Measurements from ENCODE around the gene ASPSCR1. TPM values are rescaled to one million over a fixed set of nuclear protein-coding genes. Genes with fewer than 3 reads are reported as not detected.

ASPSCR1 gene
- total and polyA plus RNA-seq, 10 donors: 20.2 to 58.8 (median 33.5) TPM

GRCh38 chr17:82063424-82064415 is 86.3 kb downstream of the ASPSCR1 start:
- 85 to 91% (median 88%) methylated on average over 11 to 20 of the region's 20 CpGs for WGBS, 5 donors
- Histone ChIP-seq H3K27ac (peak overlapping the region in 2 of 8 donors; percentile 88 to 92), H3K9me3 (no peaks in the 10 kb centered on the region), H3K36me3 (peaks cover 0 to 55% (median 46%) of the 10 kb centered on the region in 6 donors), H3K4me3 (peak overlapping the region in 2 of 8 donors; percentile 73 to 96), H3K4me1 (peaks cover 17 to 60% (median 39%) of the 10 kb centered on the region in 6 donors), H3K27me3 (replicated peaks in 1 of 7) (no peaks in the 10 kb centered on the region)
- DNase-seq: peak; percentile 46
- intact Hi-C loops (cut with DNase I; ENCODE audit: low total_unique reads): no loop called here
- TF ChIP-seq, protein P1, sequence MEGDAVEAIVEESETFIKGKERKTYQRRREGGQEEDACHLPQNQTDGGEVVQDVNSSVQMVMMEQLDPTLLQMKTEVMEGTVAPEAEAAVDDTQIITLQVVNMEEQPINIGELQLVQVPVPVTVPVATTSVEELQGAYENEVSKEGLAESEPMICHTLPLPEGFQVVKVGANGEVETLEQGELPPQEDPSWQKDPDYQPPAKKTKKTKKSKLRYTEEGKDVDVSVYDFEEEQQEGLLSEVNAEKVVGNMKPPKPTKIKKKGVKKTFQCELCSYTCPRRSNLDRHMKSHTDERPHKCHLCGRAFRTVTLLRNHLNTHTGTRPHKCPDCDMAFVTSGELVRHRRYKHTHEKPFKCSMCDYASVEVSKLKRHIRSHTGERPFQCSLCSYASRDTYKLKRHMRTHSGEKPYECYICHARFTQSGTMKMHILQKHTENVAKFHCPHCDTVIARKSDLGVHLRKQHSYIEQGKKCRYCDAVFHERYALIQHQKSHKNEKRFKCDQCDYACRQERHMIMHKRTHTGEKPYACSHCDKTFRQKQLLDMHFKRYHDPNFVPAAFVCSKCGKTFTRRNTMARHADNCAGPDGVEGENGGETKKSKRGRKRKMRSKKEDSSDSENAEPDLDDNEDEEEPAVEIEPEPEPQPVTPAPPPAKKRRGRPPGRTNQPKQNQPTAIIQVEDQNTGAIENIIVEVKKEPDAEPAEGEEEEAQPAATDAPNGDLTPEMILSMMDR (IDR thresholded peaks at IDR 0.05 in 8 of 11, conservative IDR thresholded peaks at IDR 0.05 in 3 of 11): no peak
- TF ChIP-seq POLR2AphosphoS5 (IDR thresholded peaks at IDR 0.05): no peak
- TF ChIP-seq POLR2A (IDR thresholded peaks at IDR 0.05): no peak

DNA sequence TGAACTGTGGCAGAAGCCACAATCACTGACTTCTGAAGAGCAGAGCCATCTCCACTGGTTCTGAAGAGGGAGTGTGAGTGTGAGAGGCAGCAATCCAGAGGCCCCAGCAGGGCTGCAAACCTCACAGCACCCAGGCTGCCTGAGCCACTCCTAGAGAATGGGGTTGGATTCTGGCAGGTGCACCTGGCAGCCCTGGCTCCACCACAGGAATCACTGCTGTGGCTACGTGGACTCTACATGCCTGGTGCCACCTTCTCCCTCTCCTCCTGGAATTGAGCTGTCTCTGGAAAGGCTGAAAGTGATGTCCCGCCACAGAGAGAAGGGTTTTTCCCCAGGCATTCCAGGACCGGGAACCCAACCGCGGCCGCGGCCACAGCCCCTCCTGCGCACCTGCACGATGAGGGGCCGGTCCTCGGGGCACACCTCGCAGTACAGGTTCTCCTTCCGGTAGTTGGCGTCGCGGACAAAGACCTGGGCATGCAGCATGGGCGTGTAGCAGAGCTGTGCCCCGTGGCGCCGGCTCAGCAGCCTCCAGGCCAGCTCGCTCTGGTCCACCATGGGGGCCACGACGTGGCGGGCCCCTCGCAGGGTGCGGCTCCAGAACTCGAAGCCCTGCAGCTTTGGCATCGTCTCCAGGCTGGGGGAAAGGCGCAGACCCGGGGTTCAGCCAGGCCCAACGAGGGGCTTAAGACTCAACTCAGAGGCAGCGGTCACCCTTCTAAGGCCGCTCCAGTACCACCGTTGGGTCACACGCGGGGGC is 87.2 kb downstream of the ASPSCR1 start:
- Histone ChIP-seq H3K9me3 (no peaks in the 10 kb centered on the region), H3K27ac (peak overlapping the region in 7 of 8 donors; percentile 88 to 94 (median 91)), H3K36me3 (peaks cover 0 to 46% (median 38%) of the 10 kb centered on the region in 6 donors), H3K27me3 (replicated peaks in 1 of 7) (no peaks in the 10 kb centered on the region), H3K4me3 (peak overlapping the region; percentile 73 to 96 (median 91)), H3K4me1 (peaks cover 17 to 51% (median 35%) of the 10 kb centered on the region in 6 donors)
- intact Hi-C loops (cut with DNase I; ENCODE audit: low total_unique reads): no loop called here
- 41 to 57% (median 51%) methylated on average over 17 to 36 of the region's 36 CpGs for WGBS, 5 donors
- DNase-seq: no peak
- no peak for TF ChIP-seq POLR2AphosphoS5 (IDR thresholded peaks at IDR 0.05)
- TF ChIP-seq POLR2A (IDR thresholded peaks at IDR 0.05): no peak
- TF ChIP-seq, protein P1 (IDR thresholded peaks at IDR 0.05 in 8 of 11, conservative IDR thresholded peaks at IDR 0.05 in 3 of 11): no peak

GRCh38 chr17:82065193-82065637 is 87.8 kb downstream of the ASPSCR1 start:
- DNase-seq: peak; percentile 86
- H3K36me3 ChIP-seq: peaks cover 0 to 40% (median 32%) of the 10 kb centered on the region in 6 donors
- peak overlapping the region; percentile 73 to 96 (median 91) for H3K4me3 ChIP-seq
- H3K4me1 ChIP-seq: peaks cover 17 to 47% (median 34%) of the 10 kb centered on the region in 6 donors
- intact Hi-C loops (cut with DNase I; ENCODE audit: low total_unique reads): no loop called here
- TF ChIP-seq POLR2AphosphoS5 (IDR thresholded peaks at IDR 0.05) (no peak), POLR2A (IDR thresholded peaks at IDR 0.05) (no peak)
- TF ChIP-seq, protein P1 (IDR thresholded peaks at IDR 0.05 in 8 of 11, conservative IDR thresholded peaks at IDR 0.05 in 3 of 11): no peak
- H3K27me3 ChIP-seq (replicated peaks in 1 of 7): no peaks in the 10 kb centered on the region
- H3K9me3 ChIP-seq: no peaks in the 10 kb centered on the region
- peak overlapping the region in 7 of 8 donors; percentile 88 to 94 (median 91) for H3K27ac ChIP-seq
- 1 to 2% (median 1%) methylated on average over 23 to 47 of the region's 47 CpGs for WGBS, 5 donors

All from spleen (tissue), 11 donors.